Measurements from ENCODE around the gene ARF6.
"Not testable (repeated sequence)": the region's sequence is repeated elsewhere in the genome, so short reads cannot be mapped to it uniquely, and the experiment has no call there.

ARF6 gene

DNA sequence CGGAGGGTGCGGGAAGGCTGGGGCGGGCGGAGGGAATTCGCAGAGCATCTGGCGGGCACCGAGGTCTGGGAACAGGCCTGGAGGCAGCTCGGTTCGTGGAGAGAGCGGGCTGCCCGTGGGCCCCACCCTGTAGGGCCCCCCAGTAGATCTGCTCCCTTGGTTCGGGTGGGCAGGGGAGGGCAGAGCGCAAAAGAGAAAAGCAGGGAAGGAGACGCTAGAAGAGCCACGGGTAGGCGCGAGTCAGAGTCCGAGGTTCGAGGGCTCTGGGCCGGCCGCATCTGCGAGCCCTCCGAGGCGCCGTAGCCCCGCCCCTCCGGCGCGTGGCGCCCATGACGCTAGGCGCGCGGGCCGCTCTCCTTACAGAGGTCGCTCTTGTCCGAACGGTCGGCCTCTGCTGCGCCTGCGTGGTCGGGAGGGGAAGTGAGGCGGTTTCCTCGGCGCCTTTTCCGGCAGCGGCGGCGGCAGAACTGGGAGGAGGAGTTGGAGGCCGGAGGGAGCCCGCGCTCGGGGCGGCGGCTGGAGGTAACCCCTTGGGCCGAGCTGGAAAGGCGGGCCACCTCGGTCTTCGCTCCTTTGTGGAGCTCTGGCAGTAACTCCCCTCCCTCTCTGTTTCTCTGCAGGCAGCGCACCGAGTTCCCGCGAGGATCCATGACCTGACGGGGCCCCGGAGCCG lies at the start of gene ARF6:
Gene ARF6 (plus strand): TSS at position 447 of the 673 bp plus-strand sequence. CDS start 655 bp downstream, outside the sequence.
- peak; percentile 94 to 97 for DNase-seq

DNA sequence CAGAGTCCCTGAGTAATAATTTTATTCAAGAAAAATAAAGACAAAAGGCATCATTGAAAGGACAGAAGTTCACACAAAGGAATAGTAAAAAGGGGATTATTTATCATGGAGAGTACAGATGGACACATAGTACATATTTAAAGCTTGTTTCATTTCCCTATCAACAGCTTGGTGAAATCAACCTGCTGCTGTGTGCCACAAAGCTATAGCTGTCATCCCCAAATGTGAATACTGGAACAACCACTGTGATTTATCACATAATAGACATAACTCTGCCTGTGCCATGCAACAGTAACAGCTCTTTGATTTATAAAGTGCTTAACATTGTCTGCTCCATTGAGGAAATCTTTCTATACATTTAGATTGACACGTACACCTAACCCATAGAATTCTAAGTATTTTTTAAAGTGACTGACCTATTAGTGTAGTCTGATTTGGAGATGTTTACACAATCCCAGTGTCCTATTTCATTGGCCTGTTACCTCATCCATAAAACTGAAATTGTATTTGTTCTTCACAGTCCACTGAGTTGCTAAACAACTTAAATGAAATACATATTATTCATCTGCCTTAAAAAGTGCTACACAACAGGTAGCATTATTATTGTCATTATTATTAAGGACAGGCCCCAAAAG lies 43.6 kb upstream of the ARF6 start:
- no peak for DNase-seq

GRCh38 chr14:49851813-49852212 lies 41.1 kb upstream of the ARF6 start:
- DNase-seq = no peak

DNA sequence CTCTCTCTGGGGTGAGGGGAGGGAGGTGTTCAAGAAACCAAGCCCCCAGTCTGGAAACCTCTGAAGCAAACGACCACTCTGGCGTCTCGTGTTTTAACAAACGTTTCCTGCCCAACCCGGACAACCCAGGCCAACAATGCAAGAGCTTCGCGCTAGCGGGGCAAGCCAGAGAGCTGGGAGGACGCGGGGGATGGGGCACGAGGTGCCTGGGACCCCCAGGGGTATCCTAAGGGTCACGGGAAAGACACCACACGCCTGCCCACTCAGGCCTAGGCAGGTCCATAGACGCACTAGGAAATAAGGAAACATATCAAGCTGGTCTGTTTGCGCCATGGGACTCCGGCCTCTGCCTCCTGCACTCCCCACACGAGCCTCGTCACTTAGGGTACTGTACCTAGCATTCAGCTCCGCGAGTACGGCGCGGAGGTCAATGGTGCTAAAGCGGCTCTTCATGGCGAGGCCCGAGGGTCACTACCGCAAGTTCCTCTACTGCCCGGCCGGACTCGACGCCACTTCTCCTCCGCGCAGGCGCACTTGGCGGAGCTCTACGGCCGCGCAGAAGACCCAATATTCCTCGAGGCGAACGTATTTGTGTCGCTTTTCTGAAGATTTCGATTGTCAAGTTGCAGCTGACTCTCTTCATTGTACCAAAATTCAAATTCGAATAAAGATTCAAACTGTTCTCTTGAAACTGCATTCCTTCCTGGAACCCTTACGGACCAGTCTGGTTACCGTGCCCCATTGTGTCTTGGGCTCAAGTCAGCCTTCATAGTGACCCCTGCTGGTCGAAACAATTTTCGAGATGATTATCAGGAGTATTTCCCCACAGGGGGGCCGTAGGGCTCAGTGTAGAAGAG lies 40.4 kb upstream of the ARF6 start, which contains the start of gene NEMF:
Gene NEMF (minus strand): TSS at position 488 of the 857 bp plus-strand sequence. CDS start 35 bp downstream, at position 453.
- DNase-seq = peak; percentile 67 to 76

DNA sequence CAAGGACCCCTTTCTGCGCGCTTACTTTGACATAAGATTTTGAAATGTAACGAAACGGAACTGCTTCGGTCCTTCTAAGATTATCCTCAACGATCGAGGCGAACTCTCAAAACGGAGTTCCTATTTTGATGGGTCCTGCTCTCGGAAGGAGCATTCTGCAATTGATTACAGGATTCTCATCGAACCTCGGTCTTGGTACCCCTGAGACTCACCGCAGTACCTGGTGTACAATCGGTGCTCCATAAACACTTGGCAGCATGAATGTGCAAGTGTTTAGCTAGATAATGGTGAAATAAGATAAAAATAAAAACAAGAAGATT lies 39.8 kb upstream of the ARF6 start:
- no peak for DNase-seq

- DNase-seq = peak; percentile 50 to 67
Observed at GRCh38 chr14:49853572-49854375, 39.1 kb upstream of the ARF6 start.

DNA sequence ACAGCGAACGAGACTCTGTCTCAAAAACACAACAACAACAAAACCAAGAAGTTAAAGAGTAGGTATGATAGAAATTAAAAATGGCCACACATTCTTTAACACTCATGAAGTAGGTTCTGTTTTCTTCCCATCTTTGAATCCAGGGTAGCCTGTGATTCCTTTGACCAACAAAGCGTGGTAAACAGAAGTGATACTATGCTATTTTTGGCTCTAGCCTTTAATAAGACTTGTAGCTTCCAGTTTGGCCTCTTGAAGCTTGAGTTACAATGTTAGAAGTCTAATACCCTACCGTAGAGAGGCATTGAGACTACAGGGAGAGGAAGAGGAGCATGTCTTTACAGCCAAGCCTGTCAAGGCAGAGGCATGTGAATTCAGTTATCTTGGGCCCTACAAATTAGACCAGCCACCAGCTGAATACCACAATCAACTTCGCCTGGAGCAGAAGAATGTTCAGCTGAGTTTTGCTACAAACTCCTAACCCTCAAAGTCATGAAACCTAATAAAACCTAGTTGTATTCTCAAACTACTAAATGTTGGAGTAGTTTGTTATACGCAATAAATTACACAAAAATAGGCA lies 35.4 kb upstream of the ARF6 start:
- no peak for DNase-seq

GRCh38 chr14:49858383-49858782 lies 34.5 kb upstream of the ARF6 start:
- DNase-seq = no peak

DNA sequence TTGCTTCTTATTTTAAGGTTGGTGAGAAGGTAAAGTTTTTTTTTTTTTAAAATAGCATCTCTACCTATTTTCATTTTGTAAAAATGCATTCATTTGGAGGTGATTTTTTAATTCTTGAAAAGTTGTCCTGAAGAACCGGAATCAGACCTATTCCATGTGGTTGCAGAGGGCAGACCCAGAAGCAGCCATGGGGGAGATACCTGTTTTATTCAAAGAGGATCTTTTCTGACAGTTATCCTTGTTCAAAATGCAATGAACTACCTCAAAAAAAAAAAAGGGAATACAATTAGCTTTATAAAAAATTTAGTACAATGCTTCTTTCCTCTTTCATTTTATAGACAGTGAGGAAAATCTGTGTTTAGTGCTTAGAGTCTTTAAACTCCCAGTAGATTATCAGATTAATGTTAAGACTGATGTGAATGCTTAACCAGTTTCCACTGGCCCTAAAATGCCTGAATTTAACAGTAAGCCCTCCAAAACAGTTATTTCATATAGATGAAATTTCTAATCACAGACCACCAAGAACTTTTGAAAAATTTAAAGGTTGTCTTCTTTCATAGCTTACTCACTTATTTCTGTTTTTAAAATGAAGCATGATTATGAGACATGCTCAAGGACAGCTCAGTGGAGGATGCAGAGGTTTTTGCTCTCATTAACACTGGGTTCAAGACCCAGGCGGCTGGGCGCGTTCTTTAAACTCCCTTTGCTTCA lies 31.7 kb upstream of the ARF6 start:
- DNase-seq = no peak

DNA sequence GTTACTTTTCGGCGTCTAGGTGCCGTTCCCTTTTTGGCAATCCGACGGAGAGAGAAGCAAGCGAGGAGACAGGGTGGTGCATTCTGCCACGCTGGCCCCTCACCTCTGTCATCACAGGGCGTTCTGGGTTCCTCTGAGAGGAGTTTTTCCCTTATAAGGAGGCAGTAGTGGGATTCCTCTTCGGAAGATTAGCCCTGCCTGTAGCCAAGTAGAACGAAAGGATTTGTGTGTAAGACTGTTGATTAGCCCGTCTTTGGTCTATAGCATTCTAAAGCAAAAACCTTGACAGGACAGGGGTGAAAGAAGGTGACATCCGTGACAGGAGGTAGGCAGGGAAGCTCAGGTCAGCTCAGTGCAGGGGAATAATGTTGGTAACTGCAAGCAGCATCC lies 31.2 kb upstream of the ARF6 start:
- peak; percentile 43 to 62 for DNase-seq

DNA sequence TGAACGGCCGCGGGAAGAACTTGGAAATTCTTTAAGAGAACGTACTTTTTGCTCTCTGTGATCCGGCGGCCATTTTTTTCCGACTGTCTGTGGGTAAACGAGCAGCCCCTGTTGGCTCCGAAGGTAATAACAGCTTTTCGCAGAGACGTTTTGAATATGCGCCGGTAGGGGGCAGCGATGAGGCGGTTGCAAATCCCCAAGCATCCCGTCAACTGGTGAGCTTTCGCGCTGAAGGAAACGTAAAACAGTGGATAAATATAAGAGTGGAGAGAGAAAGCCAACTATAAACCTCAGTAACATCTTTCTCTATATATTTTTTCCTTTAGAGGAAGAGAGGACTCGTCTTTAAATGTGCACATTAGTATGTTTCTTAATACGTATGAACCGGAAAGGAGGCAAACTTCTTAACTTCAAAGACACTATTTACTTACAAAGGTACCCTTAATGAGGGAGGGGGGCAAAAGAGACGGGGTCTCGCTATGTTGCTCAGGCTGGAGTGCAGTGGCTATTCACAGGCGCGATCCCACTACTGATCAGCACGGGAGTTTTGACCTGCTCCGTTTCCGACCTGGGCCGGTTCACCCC lies 30.7 kb upstream of the ARF6 start:
- DNase-seq = peak; percentile 76 to 79

- DNase-seq = no peak
Observed at GRCh38 chr14:49863487-49864281, 29.2 kb upstream of the ARF6 start.

DNA sequence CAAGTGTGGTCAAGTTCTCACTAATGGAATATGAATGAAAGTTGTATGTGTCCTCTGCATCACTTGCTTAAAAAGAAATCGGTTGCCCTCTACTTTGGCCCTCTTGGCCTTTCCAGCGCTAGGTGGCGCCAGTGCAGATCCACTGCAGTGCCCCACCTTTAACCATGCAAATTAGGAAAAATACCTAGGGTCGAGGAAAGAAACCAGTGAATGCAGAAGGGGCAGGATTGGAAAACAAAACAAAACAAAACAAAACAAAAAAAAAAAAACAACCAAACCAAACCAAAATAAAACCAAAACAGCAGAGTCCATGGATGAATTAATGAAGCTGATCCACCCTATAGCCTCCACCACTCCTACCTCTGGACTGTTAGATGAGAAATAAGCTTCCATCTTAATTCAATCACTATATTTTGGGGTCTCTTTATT lies 27.4 kb upstream of the ARF6 start:
- DNase-seq = peak; percentile 66 to 81

DNA sequence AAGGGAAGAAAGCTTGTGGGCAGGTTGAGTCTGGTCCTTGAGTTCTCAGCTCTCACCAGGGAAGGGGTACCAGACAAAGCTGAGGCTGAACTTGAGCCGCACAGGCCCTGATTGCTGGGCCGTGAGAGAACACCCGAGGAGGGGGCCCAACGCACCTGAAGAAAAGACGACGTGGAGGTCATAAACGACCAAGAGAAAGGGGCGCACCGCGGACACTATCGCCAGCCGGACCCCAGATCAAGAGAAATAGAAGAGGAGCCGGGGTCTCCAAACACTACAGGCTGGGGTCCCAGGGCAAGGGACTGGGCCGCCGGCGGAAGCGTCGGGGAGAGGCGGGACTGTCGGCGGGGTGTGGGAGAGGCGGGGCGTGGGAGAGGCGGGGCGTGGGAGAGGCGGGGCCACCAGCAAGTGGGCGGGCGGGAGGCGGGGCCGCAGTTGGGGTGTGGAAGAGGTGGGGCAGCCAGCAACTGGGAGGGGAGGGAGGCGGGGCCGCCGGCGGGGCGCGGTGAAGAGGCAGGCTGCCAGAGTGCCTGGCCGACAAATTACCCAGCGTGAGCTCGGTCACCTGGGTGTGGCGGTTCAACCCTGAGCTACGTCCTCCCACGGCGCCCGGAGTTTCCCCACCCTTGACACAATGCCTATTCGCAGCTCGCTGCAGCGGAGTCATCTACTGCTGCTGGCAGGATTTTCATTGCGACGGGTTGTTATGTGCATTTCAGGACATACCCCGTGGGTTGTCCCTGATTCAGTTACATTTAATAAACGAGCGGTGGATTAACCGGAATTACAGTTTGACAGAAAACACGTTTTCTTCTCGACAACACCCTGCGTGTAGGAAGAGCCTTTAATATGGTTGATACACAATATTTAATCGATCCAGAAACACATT lies 24.8 kb upstream of the ARF6 start:
- DNase-seq = peak; percentile 95 to 99

DNA sequence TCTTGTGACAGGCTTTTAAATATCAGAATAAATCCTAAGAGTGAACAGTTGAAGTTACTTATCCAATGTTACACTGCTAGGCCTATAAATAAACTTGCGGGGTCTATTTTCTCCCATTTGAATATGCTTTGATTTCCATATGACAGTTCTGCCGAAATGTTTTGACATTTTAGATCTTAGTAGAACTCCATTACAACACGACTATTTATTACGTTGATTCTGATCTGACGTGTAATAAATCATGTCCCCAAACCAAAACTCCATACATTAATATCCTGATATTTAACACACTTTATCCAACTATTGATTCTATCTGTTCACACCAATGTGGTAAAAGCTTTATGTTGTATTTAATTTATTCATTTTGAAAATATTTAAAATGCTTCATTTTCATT lies 24.2 kb upstream of the ARF6 start:
- no peak for DNase-seq

DNA sequence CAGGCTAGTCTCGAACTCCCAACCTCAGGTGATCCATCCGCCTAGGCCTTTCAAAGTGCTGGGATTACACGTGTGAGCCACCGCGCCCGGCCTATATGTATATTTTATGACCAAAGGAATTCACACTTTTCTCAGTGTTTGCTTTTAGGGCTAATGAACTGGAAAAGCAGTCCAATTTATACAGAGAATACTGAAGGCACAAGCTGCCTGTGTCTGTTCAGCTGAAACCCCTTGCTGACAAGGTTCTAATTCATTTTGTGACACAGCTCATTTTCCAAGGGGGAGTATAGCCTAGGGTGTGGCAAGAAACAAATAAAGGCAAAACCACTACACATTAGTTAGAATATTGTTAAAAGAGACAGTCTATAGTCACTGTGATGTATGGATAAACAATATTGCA lies 22.0 kb upstream of the ARF6 start:
- no peak for DNase-seq

GRCh38 chr14:49873548-49873947 lies 19.3 kb upstream of the ARF6 start:
- DNase-seq = not testable (repeated sequence)

DNA sequence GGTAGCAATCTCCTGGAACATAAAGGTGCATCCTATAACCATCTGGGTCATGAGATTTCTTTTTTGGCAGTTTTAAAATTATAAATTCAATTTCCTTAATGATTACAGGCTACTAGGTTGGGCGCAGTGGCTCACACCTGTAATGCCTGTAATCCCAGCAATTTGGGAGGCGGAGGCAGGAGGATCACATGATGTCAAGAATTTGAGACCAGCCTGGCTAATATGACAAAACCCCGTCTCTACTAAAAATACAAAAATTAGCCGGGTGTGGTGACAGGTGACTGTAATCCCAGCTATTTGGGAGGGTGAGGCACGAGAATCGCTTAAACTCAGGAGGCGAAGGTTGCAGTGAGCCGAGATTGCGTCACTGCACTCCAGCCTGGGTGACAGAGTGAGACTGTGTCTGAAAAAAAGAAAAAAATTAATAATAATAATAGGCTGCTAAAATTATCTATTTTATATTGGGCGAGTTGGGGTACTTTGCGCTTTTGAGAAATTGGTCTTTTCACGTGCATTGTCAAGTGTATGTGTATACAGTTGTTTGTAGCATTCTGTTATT lies 17.2 kb upstream of the ARF6 start:
- no peak for DNase-seq

- DNase-seq = no peak
Observed at GRCh38 chr14:49876563-49877127, 16.2 kb upstream of the ARF6 start.
